Measurements from ENCODE around the gene EDAR. TPM values are rescaled to one million over a fixed set of nuclear protein-coding genes. Genes with fewer than 3 reads are reported as not detected.

EDAR gene
- polyA plus RNA-seq, 1 of the 3 experiments (the other 2 are of a cell fraction): not detected

GRCh38 chr2:108926561-108927380 is 62.2 kb downstream of the EDAR start:
- Histone ChIP-seq H3K36me3 (replicated peaks in 1 of 2; ENCODE audit: control insufficient read depth in 1 of 2, insufficient read depth in 2 of 2, low read length in 1 of 2) (no peaks in the 10 kb centered on the region), H3K4me3 (ENCODE audit: low read depth in 2 of 2, low read length in 1 of 2) (no peak overlapping the region), H3K4me1 (ENCODE audit: control insufficient read depth in 1 of 2, insufficient read depth in 2 of 2, low read depth in 1 of 2, low read length in 1 of 2) (no peaks in the 10 kb centered on the region; a peak in 1 of 4 replicates), H2AFZ (ENCODE audit: low read depth) (no peak overlapping the region), H4K20me1 (ENCODE audit: insufficient read depth) (no peaks in the 10 kb centered on the region), H3F3A (replicated peaks; ENCODE audit: insufficient read depth) (no peaks in the 10 kb centered on the region), H3K27ac (ENCODE audit: low read depth in 2 of 2, low read length in 1 of 2) (no peak overlapping the region), H3K9me2 (no peaks in the 10 kb centered on the region), H3K4me2 (no peak overlapping the region), H3K9me3 (no peaks in the 10 kb centered on the region), H3K27me3 (ENCODE audit: insufficient read depth) (peaks cover 4% of the 10 kb centered on the region; the same call in 1 of the 2 replicates), H3K79me2 (ENCODE audit: insufficient read depth) (no peaks in the 10 kb centered on the region), H3K9ac (no peak overlapping the region)
- TF ChIP-seq CTCF (IDR thresholded peaks at IDR 0.05): no peak
- TF ChIP-seq YY1 (IDR thresholded peaks at IDR 0.05; ENCODE audit: low read depth): no peak
- TF ChIP-seq GATA2 (CRISPR knock-in tag; IDR thresholded peaks at IDR 0.05): no peak
- ChIA-PET CTCF (interaction anchor here (1.9 to 4.0 kb wide), 4 partner anchors 10 to 24 kb away, joined by 6 to 17 read pairs (median 12); no protein-coding TSS in a partner anchor), POLR2A (no interaction called here)
- DNase-seq: no peak
- 71% methylated on average over 6 of the region's 20 CpGs for WGBS (ENCODE audit: low lambda C conversion rate)

GRCh38 chr2:108925735-108926134 is 63.3 kb downstream of the EDAR start:
- no peak for TF ChIP-seq NRF1 (IDR thresholded peaks at IDR 0.05; ENCODE audit: low read depth, low read length)
- no peak for TF ChIP-seq SIN3A (IDR thresholded peaks at IDR 0.05; ENCODE audit: borderline replicate concordance, low read depth, low read length)
- no peak for TF ChIP-seq RCOR1 (IDR thresholded peaks at IDR 0.05; ENCODE audit: low read length)
- no peak for TF ChIP-seq EP300 (IDR thresholded peaks at IDR 0.05; ENCODE audit: borderline replicate concordance in 1 of 2, low read depth in 1 of 2, low read length in 1 of 2)
- no peak for TF ChIP-seq USF1 (IDR thresholded peaks at IDR 0.05; ENCODE audit: borderline replicate concordance, low read depth)
- TF ChIP-seq POLR2AphosphoS5 (IDR thresholded peaks at IDR 0.05; ENCODE audit: low read depth, low read length): no peak
- no peak for TF ChIP-seq ZBTB33 (IDR thresholded peaks at IDR 0.05; ENCODE audit: borderline replicate concordance, low read depth)
- no peak for TF ChIP-seq MAX (IDR thresholded peaks at IDR 0.05; ENCODE audit: low read depth)
- no peak for TF ChIP-seq SMC3 (IDR thresholded peaks at IDR 0.05; ENCODE audit: low read depth, low read length)
- no peak for TF ChIP-seq ELF1 (IDR thresholded peaks at IDR 0.05)
- no peak for TF ChIP-seq RAD21 (IDR thresholded peaks at IDR 0.05; ENCODE audit: low read length)
- TF ChIP-seq EZH2phosphoT487 (IDR thresholded peaks at IDR 0.05; ENCODE audit: borderline replicate concordance, low read depth): no peak
- TF ChIP-seq TEAD4 (IDR thresholded peaks at IDR 0.05; ENCODE audit: borderline replicate concordance, insufficient read depth): no peak
- no peak for TF ChIP-seq RFX5 (IDR thresholded peaks at IDR 0.05; ENCODE audit: low read length)
- no peak for TF ChIP-seq MXI1 (IDR thresholded peaks at IDR 0.05; ENCODE audit: low read depth, low read length)
- TF ChIP-seq USF2 (IDR thresholded peaks at IDR 0.05; ENCODE audit: borderline replicate concordance, low read depth, low read length): no peak
- no peak for TF ChIP-seq JUND (IDR thresholded peaks at IDR 0.05)
- TF ChIP-seq MEF2A (IDR thresholded peaks at IDR 0.05; ENCODE audit: borderline replicate concordance, low read depth): no peak
- Histone ChIP-seq H3K4me3 (ENCODE audit: low read depth in 2 of 2, low read length in 1 of 2) (no peak overlapping the region), H3F3A (replicated peaks; ENCODE audit: insufficient read depth) (no peaks in the 10 kb centered on the region), H3K4me2 (no peak overlapping the region), H3K4me1 (ENCODE audit: control insufficient read depth in 1 of 2, insufficient read depth in 2 of 2, low read depth in 1 of 2, low read length in 1 of 2) (no peaks in the 10 kb centered on the region; a peak in 1 of 4 replicates), H3K9me3 (no peaks in the 10 kb centered on the region), H3K9me2 (no peaks in the 10 kb centered on the region), H3K79me2 (ENCODE audit: insufficient read depth) (no peaks in the 10 kb centered on the region), H3K9ac (no peak overlapping the region), H4K20me1 (ENCODE audit: insufficient read depth) (no peaks in the 10 kb centered on the region), H3K27me3 (ENCODE audit: insufficient read depth) (peaks cover under 1% of the 10 kb centered on the region; the same call in 1 of the 2 replicates), H3K36me3 (replicated peaks in 1 of 2; ENCODE audit: control insufficient read depth in 1 of 2, insufficient read depth in 2 of 2, low read length in 1 of 2) (no peaks in the 10 kb centered on the region), H2AFZ (ENCODE audit: low read depth) (no peak overlapping the region), H3K27ac (ENCODE audit: low read depth in 2 of 2, low read length in 1 of 2) (no peak overlapping the region)
- WGBS (ENCODE audit: low lambda C conversion rate): 85% methylated on average over 8 of the region's 8 CpGs
- ChIA-PET CTCF (no interaction called here), POLR2A (no interaction called here)
- no peak for DNase-seq
